DOHH2 (cell line): ENCODE results near the gene ATP5F1E.

ENCODE experiments used
- H3F3A ChIP-seq: fragments of 200-600 bp; sonication (generic), shearing (Covaris generic); 2 replicates; pipeline ENCODE4 v1.6.0; 2016; ENCODE audit warnings: antibody characterized with exemption, mild to moderate bottlenecking; ENCODE audit not compliant: control insufficient read depth, insufficient read depth
- H3K27ac ChIP-seq: fragments of 200-600 bp; sonication (generic); 2 replicates; pipeline ENCODE4 v1.5.1; 2014; ENCODE audit warnings: low read depth, mild to moderate bottlenecking, low read length, moderate library complexity
- H3K27me3 ChIP-seq: fragments of 200-600 bp; sonication (generic); 2 replicates; pipeline ENCODE4 v1.6.1; 2014; ENCODE audit warnings: mild to moderate bottlenecking, low read length, mixed read lengths; ENCODE audit not compliant: control insufficient read depth
- H3K36me3 ChIP-seq: fragments of 200-600 bp; sonication (generic); 2 replicates; pipeline ENCODE4 v1.6.1; 2014; ENCODE audit warnings: mild to moderate bottlenecking, low read length, moderate library complexity, mixed read lengths; ENCODE audit not compliant: control insufficient read depth
- H3K4me1 ChIP-seq: fragments of 200-600 bp; sonication (generic); 2 replicates; pipeline ENCODE4 v1.6.1; 2014; ENCODE audit warnings: mild to moderate bottlenecking, low read length, mixed read lengths; ENCODE audit not compliant: control insufficient read depth
- H3K4me2 ChIP-seq: fragments of 200-600 bp; sonication (generic); 2 replicates; pipeline ENCODE4 v1.6.0; 2014; ENCODE audit warnings: mild to moderate bottlenecking, low read length, moderate library complexity
- H3K4me3 ChIP-seq: fragments of 200-600 bp; sonication (generic); 2 replicates; pipeline ENCODE4 v1.5.1; 2014; ENCODE audit warnings: mild to moderate bottlenecking, low read length, mixed read lengths
- H3K79me2 ChIP-seq: fragments of 200-600 bp; sonication (generic); 2 replicates; pipeline ENCODE4 v1.6.1; 2014; ENCODE audit warnings: mild to moderate bottlenecking, low read length, mixed read lengths; ENCODE audit not compliant: control insufficient read depth
- H3K9me2 ChIP-seq: fragments of 200-600 bp; sonication (generic); replicated peaks from 2 replicates; pipeline ENCODE4 v1.6.1; 2014; ENCODE audit warnings: mild to moderate bottlenecking, low read length, mixed read lengths; ENCODE audit not compliant: control insufficient read depth
- H3K9me3 ChIP-seq: fragments of 200-600 bp; sonication (generic); 2 replicates; pipeline ENCODE4 v1.6.1; 2014; ENCODE audit warnings: antibody characterized with exemption, low read length, mixed read lengths; ENCODE audit not compliant: control insufficient read depth, insufficient read depth
- H4K20me1 ChIP-seq: fragments of 200-600 bp; sonication (generic); 2 replicates; pipeline ENCODE4 v1.6.0; 2014; ENCODE audit warnings: low read depth, mild to moderate bottlenecking, antibody characterized with exemption, low read length, moderate library complexity; ENCODE audit not compliant: control insufficient read depth, insufficient read depth
- CTCF ChIP-seq: fragments of 200-600 bp; sonication (generic); IDR thresholded peaks from one replicate; pipeline ENCODE4 v1.5.1; 2014; ENCODE audit warnings: antibody characterized with exemption, mild to moderate bottlenecking, low read depth, low read length; ENCODE audit not compliant: poor library complexity, severe bottlenecking
- EZH2phosphoT487 ChIP-seq: fragments of 200-600 bp; sonication (generic); IDR thresholded peaks from 2 replicates; pipeline ENCODE4 v1.6.1; 2017; ENCODE audit warnings: borderline replicate concordance, mild to moderate bottlenecking, antibody characterized with exemption, low read length, moderate library complexity, mixed read lengths

Gene ATP5F1E

GRCh38 chr20:58980711-58981627, 51.2 kb downstream of the ATP5F1E start, which contains the start of gene NELFCD:
TSS of gene NELFCD (plus strand) at chr20:58981256. CDS start at chr20:58981310, 54 bp downstream.
- H3K4me3 ChIP-seq: peak within 1 kb of the TSS; percentile 96
- peak within 1 kb of the TSS; percentile 81 for H3K4me2 ChIP-seq
- H4K20me1 ChIP-seq: peaks cover 3% of the 10 kb centered on the region; the same call in 1 of the 2 replicates
- no peaks in the 10 kb centered on the region for H3K9me2 ChIP-seq
- peaks cover 46% of the 10 kb centered on the region for H3K79me2 ChIP-seq
- H3K27ac ChIP-seq: peak within 1 kb of the TSS; percentile 16; the same call in 1 of the 2 replicates
- no peaks in the 10 kb centered on the region; the same call in 1 of the 2 replicates for H3F3A ChIP-seq
- H3K9me3 ChIP-seq: no peaks in the 10 kb centered on the region
- H3K36me3 ChIP-seq: peaks cover 15% of the 10 kb centered on the region
- H3K27me3 ChIP-seq: no peaks in the 10 kb centered on the region
- TF ChIP-seq CTCF (no peak), EZH2phosphoT487 (no peak)
- H3K4me1 ChIP-seq: peaks cover 41% of the 10 kb centered on the region

GRCh38 chr20:58978351-58979190, 53.6 kb downstream of the ATP5F1E start:
- no peaks in the 10 kb centered on the region for H4K20me1 ChIP-seq
- H3K9me2 ChIP-seq: no peaks in the 10 kb centered on the region
- peaks cover 22% of the 10 kb centered on the region for H3K79me2 ChIP-seq
- no peak overlapping the region for H3K4me3 ChIP-seq
- H3K36me3 ChIP-seq: peaks cover 4% of the 10 kb centered on the region; the same call in 1 of the 2 replicates
- no peak for TF ChIP-seq EZH2phosphoT487
- TF ChIP-seq CTCF: no peak
- peaks cover 41% of the 10 kb centered on the region for H3K4me1 ChIP-seq
- H3K27ac ChIP-seq: no peak overlapping the region
- no peaks in the 10 kb centered on the region for H3K27me3 ChIP-seq
- no peaks in the 10 kb centered on the region for H3K9me3 ChIP-seq
- H3K4me2 ChIP-seq: peak overlapping the region; percentile 5
- peaks cover 5% of the 10 kb centered on the region; the same call in 1 of the 2 replicates for H3F3A ChIP-seq

GRCh38 chr20:58976061-58976730, 55.9 kb downstream of the ATP5F1E start:
- Histone ChIP-seq H3K27me3 (no peaks in the 10 kb centered on the region), H3K27ac (no peak overlapping the region), H3K9me2 (no peaks in the 10 kb centered on the region), H3K9me3 (no peaks in the 10 kb centered on the region), H3K36me3 (no peaks in the 10 kb centered on the region), H3K4me1 (peaks cover 26% of the 10 kb centered on the region), H3K4me3 (no peak overlapping the region), H4K20me1 (no peaks in the 10 kb centered on the region), H3F3A (peaks cover 5% of the 10 kb centered on the region; the same call in 1 of the 2 replicates), H3K4me2 (no peak overlapping the region), H3K79me2 (no peaks in the 10 kb centered on the region)
- TF ChIP-seq EZH2phosphoT487 (no peak), CTCF (no peak)
